SW480 (cell line): ENCODE data around the gene SPEM1.

Experiments
- DNase-seq: peaks from one replicate; pipeline ENCODE4 v3.0.0-alpha.2; 2016; ENCODE audit warnings: low spot score

SPEM1 gene, protein sequence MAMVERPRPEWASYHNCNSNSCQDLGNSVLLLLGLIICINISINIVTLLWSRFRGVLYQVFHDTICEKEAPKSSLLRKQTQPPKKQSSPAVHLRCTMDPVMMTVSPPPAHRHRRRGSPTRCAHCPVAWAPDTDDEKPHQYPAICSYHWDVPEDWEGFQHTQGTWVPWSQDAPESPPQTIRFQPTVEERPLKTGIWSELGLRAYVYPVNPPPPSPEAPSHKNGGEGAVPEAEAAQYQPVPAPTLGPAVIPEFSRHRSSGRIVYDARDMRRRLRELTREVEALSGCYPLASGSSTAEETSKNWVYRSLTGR

DNA sequence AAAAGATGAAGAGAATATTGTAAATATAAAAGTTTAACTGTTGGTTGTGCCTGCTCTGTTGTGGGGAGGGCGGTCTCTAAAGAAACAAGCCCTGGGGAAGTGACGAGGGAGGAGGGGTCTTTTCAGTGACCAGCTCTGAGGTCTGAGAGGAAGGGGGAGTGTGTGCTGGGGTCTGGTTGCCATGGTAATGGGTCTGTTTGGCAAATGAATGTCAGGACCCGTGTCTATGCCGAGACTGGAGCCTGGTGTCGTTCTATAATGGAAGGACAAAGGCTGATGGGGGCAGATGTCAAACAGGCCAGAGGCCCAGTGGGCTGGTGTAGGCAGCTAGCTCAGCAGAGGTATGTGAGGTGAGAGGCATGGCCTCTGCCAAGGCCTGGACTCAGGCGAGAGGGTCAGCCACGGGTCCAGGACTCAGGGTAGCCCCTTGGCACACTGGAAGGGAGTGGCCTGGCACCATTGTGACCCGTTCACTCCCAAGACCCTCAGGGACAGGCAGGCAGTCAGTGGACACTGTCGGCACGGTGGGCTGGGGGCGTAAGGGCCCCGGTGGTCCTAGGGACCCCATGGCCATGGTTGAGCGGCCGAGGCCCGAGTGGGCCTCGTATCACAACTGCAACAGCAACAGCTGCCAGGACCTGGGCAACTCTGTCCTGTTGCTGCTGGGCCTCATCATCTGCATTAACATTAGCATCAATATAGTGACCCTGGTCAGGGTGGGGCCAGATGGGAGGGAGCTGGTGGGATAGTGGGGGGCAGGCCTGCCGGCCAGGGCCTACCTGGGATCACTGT lies at the start of gene SPEM1:
Gene SPEM1, plus strand, starts transcription at position 506 of the 792 bp plus-strand sequence. Its CDS starts 61 bp downstream, at position 567.
- no peak for DNase-seq

DNA sequence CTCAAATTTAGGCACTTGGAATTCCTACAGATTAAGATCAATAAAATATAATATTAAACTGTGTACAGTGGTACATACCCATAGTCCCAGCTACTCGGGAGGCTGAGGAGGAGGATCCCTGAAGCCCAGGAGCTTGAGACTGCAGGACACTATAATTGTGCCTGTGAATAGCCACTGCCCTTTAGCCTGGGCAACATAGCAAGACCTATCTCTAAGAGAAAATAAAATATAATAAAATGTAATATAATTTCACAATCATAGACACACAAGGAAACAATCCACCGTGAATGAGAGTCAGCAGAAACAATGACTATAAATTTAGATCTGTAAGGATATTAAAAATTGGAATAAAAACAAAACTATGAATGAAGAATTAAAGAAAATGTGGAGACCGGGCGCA lies 49.3 kb upstream of the SPEM1 start:
- no peak for DNase-seq

DNA sequence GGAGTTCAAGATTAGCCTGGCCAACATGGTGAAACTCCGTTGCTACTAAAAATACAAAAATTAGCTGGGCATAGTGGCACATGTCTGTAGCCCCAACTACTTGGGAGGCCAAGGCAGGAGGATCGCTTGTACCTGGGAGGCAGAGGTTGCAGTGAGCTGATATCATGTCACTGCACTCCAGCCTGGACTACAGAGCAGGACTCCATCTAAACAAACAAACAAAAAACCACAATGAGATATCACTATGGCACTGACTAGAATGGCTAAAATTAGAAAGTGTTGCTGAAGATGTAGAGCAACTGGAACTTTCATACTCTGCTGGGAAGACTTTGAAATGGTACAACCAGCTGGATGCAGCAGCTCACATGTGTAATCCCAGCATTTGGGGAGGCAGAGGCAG lies 45.8 kb upstream of the SPEM1 start:
- DNase-seq = no peak

DNA sequence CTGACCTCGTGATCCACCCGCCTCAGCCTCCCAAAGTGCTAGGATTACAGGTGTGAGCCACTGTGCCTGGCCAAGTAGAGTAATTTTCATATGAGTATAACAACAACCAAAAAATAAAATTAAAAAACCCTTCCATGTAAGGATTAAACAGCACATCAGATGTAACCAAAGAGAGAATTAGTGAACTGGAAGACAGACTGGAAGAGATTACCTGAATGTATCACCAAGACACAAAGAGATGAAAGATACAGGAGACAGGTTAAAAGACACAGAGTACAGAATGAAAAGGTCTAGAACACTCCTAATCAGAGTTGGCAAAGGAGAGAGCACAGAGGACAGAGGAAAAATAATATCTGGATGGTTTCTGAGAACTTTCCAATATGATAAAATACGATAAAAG lies 41.0 kb upstream of the SPEM1 start:
- DNase-seq = no peak

DNA sequence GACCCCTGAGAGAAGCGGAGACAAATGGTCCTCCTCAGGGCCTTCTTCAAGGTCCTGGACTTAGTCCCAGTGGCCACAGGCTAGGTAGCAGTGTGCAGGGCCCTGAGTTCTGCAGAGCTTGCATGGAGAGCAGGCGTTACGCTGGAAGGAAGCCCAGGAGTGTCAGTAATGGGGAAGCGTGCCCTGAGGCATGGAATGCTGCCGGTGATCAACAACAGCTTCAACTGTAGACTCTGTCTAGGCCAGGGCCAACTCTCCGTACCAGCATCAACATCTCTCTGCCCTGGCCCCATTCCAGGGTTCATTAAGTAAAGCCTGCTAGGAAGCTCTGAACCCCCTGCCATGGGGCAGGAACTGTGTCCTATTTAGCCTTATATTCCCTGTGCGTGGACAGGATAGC lies 39.8 kb upstream of the SPEM1 start:
- no peak for DNase-seq

DNA sequence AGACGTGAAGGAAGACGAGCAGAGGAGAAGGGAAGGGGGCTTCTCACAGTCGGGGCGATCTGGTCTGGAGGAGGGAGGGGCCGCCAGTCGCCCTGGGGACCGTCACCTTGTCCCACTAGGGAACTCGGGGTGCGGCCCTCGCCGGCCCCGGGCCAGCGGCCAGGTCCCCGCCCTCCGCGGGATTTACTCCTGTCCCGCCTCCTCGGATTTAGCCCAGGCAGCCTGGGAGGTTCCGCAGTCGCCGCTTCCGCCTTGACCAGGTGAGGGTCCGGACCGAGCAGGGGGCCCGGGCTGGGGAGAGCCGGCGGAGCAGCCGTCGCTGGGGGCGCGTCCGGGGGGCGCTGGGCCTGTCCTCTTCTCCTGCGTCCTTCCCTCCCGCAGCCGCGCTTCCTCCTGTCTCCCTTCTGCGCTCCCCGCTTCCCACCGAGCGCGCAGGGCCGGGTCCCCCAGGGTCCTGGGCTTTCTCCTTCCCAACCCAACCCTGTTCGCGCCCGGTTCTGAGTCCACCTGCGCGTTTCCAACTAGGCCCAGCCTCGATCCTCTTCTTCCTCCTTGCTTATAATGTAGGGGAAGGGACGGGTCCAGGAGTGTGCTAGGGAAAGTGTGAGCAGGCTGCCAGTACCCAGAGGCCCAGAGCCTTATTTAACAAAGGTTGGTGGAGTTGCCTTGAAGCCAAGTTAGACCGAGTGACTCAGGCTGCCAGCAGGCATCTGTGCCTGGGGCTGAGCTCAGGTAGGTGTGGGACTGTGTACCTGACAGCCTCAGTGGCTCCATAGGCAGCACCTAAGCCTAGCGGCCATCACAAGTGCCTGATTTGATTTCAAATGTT lies 39.1 kb upstream of the SPEM1 start, which contains the start of gene TNK1:
Gene TNK1, plus strand, starts transcription at position 235 of the 829 bp plus-strand sequence. CDS start 1,838 bp downstream, outside the sequence.
- DNase-seq = peak; percentile 59

DNA sequence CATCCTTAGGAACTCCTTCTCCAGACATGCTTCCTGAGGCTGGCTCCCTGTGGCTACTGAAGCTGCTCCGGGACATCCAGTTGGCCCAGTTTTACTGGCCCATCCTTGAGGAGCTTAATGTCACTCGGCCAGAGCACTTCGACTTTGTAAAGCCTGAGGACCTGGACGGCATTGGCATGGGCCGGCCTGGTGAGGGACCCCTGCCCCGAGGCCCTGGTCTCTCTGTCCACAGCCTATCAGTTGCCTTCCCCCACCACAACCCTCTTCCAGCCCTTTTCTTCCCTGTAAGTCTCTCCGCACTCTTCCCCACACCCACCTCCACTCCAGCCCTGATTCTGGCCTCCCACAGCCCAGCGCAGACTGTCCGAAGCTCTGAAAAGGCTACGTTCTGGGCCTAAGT lies 37.2 kb upstream of the SPEM1 start:
- DNase-seq = no peak

DNA sequence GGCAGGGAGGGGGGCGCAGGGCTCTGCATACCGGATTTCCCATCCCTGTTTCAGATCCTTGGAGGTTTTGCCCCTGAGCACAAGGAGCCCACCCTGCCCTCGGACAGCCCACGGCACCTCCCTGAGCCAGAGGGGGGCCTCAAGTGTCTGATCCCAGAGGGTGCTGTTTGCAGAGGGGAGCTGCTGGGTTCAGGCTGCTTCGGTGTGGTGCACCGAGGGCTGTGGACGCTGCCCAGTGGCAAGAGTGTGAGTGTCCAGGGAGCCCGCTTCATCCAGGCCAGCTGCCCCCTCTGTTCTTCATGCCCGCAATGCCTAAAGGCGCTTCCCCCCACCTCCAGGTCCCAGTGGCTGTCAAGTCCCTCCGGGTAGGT lies 36.8 kb upstream of the SPEM1 start:
- no peak for DNase-seq

DNA sequence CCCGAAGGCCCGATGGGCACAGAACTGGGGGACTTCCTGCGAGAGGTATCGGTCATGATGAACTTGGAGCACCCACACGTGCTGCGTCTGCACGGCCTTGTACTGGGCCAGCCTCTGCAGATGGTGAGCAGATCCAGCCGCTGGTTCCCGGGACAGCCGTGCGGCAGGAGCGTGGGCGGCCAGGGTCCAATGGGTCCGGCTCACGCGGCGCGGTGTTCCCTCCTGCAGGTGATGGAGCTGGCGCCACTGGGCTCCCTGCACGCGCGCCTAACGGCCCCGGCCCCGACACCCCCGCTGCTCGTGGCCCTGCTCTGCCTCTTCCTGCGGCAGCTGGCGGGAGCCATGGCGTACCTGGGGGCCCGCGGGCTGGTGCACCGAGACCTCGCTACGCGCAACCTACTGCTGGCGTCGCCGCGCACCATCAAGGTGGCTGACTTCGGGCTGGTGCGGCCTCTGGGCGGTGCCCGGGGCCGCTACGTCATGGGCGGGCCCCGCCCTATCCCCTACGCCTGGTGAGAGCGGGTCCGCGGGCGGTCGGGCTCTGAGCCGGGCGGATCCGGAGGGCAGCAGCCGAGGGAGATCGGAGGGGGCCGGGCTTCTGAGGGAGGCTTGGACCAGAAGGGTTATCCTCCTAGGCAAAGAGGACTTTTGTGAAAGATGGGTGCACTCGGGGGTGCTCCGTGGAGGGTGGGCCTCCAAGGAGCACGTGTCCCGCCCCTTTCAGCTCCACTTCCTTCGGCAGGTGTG lies 36.2 kb upstream of the SPEM1 start:
- no peak for DNase-seq

DNA sequence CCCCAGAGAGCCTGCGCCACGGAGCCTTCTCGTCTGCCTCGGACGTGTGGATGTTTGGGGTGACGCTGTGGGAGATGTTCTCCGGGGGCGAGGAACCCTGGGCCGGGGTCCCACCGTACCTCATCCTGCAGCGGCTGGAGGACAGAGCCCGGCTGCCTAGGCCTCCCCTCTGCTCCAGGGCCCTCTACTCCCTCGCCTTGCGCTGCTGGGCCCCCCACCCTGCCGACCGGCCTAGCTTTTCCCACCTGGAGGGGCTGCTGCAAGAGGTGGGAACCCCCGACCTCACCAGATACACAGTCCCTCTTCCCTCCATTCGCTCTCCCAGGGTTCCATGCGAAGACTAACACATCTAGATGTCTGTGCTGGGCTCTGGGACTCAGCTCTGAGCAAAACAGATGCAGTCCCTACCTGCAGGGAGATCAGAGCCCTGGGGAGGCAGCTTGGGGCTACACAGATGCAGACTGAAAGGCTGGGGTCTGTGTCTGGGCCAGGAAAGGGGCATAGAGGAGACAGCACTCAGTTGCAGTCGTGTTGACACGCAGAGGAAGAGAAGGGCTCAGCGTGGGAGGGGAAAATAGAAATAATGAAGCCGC lies 35.5 kb upstream of the SPEM1 start:
- no peak for DNase-seq

DNA sequence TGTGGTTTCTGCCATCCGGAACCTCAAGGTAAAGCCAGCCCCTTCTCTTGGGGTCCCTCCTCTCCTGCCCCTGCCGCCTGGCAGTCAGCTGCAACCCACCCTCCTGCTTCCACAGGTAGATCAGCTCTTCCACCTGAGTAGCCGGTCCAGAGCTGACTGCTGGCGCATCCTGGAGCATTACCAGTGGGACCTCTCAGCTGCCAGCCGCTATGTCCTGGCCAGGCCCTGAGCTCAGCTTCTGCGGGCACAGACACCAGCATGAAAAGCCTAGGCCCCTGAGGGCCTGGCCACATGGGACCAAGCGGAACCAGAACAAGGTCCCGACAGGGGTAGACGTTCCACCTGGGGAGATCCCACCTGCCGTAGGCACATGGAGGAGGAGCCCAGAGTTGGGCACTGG lies 31.3 kb upstream of the SPEM1 start:
- no peak for DNase-seq

DNA sequence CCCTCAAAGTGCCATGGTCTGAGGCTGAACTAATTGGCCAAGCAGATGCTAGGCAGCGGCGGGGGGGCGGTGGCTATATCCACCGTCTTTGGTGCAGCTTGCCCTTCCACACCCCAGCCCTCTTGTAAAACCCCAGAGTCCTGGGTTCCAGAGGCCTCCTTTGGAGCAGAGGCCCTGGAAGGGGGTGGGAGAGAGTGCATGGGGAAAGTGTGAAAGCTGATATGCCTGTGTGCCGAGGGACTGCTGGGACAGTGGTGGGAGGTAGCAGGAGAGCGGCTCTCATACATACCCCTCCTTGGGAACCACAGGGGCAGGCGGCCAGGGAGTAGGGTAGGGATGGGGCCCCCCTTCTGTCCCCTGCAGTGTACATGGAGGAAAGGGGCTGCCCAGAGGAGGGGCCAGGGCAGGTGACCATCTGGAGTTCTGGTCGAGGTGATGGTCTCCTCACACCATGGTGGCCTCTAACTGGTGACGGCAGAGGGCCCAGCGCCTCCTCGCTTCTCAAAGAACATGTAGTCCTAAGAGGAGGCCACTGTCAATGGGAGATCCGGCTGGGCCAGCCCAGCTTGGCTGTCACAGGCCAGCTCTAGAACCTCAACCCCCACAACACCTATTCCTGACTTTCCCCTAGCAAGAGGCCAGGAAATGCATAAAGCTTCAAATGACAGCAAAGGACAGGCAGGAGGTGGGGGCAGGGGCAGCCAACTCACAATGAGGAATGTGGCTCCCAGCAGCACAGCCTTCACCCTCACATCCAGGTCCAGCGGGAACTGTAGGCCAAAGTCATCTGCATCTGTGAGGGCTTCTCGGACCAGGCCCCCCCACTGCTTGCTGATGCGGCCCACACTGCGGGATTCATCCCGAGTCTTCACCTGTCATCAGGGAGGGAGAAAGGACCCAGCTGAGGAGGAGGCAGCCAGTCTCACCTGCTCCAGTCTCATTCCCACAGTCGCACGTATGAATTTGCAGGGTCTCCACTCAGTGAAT lies 29.9 kb upstream of the SPEM1 start:
- DNase-seq = no peak

DNA sequence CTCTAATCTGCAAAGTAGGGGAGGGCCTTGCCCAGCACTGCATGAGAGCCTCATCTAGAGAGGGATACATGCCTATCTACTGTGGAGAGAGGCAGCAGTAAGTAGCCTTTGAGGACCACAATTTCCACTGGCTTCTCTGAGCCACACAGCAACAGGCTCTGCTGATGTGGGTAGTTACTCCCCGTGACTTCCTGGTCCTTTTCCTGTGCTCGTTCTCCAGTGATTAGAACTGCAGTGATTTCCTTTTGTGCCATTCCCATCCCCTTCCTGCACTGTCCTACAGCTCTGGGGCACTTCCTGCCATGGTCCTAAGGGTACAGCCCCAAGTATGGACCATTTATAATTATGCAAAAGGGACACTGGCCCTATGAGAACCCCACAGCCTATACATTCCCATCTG lies 28.8 kb upstream of the SPEM1 start:
- no peak for DNase-seq

DNA sequence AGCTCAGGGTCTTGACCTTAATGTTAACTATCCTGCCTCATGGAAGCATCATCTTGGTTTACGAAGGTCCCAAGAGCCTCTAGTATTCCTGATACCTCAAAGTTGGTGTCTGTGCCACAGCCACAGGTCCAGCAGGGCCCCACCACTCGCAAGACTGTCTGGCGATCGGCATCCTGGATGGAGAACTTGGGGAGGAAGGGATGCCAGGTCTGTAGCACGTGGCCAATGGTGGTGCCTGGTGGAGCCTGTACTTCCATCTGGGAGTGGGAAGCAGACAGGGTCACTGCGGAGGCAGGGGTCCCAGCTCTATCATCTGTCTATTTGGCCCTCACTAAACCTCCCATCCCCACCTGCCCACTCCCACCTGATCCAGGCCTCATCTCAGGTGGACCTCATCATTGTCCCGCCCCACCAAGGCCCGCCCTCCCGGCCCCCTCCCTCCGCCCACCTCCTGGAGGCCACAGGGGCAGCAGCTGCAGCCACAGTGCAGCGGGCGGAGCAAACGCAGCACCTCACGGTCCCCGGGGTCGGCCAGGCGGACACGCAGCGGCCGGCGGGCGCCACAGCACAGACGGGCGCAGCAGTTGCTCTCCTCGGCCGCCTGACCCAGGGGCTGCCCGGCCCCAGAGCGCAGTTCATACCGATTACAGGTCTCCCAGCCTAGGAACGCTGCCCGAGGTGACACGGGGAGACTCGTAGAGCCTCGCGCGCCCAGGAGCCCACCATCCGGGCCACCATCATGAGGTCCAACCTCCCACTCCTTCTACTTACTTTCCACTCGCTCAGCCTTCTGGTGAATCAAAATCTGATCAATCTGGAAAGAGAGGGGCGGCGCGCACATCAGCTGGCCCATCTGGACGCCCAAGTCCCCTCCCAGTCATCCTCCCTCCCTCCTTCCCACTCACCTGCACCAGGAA lies 27.2 kb upstream of the SPEM1 start:
- no peak for DNase-seq

DNA sequence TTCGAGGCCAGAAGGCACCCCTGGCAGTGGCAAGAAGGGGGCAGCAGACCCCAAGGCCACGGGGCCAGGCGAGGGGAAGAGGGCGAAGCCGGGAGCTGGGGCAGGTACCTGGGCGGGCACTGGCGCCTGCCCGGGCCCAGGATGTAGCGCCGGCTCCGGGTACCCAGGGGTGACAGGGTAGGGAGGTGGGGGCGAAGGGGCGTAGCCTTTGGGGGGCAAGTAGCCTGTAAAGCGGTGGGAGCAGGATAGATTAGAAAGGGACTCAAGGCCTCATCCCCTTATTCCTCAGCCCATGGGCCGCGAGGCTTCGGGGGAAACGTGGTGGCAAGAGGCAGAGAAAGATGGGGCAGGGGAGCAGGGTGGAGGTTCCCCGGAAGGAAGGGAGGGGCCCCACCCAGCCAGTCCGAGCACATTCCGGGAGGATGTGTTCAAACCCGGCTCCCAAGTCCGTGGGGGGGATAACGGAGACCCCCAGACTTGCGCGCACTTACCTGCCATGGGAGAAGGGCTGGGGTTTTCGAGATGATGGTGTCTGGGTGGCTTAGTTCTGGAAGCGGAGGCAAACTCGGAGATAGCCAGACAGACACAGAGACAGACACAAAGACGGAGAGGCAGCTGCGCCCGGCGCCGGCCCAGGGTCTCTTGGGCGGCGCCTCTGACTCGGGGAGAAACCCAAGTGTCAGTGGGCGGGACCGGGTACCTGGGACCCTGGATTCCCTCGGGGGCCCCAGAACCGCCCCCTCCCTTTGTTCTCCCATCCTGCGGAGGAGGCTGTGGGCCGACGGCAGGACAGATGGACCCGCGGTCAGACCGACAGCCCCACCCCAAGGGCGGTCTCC lies 26.3 kb upstream of the SPEM1 start:
- DNase-seq = peak; percentile 58

DNA sequence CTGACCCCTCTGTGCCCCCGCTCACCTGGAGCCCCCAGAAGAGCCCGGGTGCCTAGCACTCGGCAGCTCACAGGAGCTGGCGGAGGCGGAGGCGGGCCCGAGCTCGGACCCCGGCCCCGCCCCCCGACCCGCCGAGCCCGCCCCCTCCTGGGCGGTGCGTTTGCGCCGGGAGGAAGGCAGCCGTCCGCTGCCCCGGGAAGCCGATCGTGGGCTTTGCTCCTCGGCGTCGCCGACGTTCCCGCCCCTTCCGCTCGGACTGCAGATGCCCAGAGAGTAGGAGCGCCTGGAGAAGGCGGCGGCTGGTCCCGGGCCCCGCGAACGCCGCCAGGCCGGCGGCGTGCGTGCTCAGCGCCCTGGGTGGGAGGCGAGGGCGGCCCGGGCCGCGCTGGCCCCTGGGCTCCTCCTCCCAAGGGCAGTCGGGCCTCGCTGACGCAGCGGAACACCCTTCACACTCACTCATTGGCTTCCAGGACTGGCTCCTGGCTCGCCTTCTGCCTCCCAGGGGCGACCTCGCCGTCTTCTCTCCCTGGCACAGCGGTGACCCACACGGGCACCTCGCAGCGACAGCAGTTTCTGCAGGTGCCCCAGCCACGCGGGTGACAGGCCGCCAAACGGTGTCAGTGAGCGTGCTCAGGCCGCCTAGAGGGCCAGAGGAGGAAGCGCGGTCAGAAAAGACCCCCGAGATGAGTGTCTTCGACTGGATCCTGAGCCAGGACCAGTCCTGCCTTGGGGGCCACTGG lies 25.5 kb upstream of the SPEM1 start, which contains the start of gene PLSCR3:
Gene PLSCR3, minus strand, starts transcription at position 74 of the 740 bp plus-strand sequence. CDS start 415 bp downstream, outside the sequence.
- DNase-seq = peak; percentile 90

DNA sequence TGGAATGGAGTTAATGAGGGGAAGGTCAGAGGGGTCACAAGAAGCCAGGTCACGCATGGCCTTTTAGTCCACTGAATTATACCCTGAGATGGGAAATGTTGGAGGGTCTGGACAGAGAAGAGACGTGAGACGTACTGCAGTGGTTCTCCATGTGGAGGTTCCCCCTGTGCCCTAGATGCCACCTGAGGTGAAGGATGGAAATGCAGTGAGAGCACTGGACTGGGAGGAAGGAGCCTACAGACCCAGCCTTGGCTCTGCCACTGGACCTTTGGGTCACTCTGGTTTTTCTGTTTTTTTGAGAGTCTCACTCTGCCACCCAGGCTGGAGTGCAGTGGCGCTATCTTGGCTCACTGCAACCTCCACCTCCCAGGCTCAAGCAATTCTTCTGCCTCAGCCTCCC lies 24.0 kb upstream of the SPEM1 start:
- no peak for DNase-seq
